VCaP (cell line): ENCODE measurements around the gene PPFIBP1.

Source experiments
- H3K27ac ChIP-seq: fragments of 450-650 bp; 2 replicates; pipeline ENCODE4 v1.5.1; 2017
- TF ChIP-seq, protein P1 (sequence below): fragments of 450-650 bp; conservative IDR thresholded peaks from 2 replicates; pipeline ENCODE4 v1.5.1; 2017; ENCODE audit warnings: mild to moderate bottlenecking, moderate library complexity

Gene PPFIBP1

DNA sequence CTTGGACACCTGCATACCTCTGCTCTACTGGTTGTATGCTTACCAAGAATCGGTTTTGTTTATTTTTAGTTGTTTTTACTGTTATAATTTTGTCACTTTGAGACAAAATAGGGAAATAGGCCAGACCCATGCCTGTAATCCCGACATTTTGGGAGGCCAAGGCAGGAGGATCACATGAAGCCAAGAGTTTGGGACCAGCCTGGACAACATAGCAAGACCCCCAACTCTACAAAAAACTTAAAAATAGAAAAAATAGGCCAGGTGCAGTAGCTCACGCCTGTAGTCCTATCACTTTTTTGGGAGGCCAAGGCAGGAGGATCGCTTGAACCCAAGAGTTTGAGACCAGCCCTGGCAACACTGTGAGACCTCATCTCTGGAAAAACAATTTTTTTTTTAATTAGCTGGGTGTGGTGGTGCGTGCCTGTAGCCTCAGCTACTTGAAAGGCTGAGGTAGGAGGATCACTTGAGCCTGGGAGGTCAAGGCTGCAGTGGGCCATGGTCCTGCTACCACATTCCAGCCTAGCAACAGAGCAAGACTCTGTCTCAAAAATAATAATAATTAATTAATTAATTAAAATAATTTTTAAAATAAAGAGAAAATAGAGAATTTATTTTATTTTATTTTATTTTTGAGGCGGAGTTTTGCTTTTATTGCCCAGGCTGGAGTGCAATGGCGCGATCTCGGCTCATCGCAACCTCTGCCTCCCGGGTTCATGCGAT, 185.4 kb downstream of the PPFIBP1 start:
- peak overlapping the region; percentile 94 for H3K27ac ChIP-seq
- TF ChIP-seq, protein P1, sequence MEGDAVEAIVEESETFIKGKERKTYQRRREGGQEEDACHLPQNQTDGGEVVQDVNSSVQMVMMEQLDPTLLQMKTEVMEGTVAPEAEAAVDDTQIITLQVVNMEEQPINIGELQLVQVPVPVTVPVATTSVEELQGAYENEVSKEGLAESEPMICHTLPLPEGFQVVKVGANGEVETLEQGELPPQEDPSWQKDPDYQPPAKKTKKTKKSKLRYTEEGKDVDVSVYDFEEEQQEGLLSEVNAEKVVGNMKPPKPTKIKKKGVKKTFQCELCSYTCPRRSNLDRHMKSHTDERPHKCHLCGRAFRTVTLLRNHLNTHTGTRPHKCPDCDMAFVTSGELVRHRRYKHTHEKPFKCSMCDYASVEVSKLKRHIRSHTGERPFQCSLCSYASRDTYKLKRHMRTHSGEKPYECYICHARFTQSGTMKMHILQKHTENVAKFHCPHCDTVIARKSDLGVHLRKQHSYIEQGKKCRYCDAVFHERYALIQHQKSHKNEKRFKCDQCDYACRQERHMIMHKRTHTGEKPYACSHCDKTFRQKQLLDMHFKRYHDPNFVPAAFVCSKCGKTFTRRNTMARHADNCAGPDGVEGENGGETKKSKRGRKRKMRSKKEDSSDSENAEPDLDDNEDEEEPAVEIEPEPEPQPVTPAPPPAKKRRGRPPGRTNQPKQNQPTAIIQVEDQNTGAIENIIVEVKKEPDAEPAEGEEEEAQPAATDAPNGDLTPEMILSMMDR: no peak

DNA sequence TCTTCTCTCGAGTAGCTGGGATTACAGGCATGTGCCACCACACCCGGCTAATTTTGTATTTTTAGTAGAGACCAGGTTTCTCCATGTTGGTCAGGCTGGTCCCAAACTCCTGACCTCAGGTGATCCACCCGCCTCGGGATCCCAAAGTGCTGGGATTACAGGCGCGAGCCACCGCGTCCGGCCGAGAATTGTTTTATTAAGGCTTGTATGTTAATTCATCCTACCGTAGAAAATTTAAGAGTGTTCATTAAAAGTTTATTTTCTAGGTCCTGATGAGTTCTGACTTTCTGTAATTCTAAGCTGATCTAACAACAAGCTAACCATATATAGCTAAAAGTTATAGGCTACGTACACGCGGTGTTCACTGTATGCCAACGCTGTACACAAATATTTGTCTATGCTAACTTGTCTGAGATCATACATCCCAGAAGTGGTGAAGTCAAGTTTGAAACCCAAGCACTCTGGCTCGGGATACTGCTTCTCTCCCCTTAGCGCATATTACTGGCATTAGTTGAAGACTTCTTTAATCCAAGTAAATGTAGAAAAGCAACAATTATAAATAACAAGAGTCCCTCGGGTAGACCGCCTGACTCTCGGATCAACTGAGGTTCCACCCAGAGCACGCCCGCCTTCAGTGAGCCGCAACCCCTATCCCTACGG, 186.1 kb downstream of the PPFIBP1 start:
- H3K27ac ChIP-seq: peak overlapping the region; percentile 94
- TF ChIP-seq, protein P1: no peak

DNA sequence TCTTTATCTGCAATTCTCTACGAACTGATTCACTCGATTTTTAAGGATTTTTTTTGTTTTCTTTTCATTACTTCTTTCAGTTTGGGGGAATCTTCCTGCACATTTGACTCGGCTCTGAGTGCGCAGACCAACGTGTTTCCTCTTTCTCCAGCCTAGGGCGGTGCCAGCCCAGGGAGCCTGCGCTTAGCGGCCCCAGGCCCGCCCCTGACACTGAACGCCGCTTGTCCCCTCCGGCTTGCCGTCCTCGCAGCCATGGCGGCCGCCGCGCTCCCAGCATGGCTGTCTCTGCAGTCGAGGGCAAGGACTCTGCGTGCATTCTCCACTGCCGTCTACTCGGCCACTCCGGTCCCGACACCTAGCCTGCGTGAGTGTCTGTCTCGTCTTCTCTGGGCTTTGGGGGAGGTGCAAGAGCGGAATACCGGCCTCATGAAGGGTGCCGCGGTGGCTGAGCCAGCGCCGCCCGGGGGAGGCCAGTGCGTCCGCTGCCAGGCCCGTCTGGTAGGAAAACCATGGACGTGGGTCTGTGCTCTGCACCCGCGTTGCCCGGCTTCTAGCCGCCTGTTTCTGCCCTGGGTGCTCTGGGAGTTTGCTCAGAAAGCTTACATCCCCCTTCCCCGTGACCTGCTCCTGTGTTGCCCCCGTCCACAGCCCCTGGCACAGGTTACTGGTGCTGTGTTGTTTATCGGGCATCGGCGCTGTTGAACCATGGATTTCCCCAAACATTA, 186.7 kb downstream of the PPFIBP1 start, which contains the start of gene MRPS35:
Gene MRPS35 (plus strand): TSS at position 241 of the 725 bp plus-strand sequence. CDS start 12 bp downstream, at position 253.
- TF ChIP-seq, protein P1: 0 out of 2 replicates have a peak, but pooled peaks have one; percentile 5
- H3K27ac ChIP-seq: peak within 1 kb of the TSS; percentile 94

DNA sequence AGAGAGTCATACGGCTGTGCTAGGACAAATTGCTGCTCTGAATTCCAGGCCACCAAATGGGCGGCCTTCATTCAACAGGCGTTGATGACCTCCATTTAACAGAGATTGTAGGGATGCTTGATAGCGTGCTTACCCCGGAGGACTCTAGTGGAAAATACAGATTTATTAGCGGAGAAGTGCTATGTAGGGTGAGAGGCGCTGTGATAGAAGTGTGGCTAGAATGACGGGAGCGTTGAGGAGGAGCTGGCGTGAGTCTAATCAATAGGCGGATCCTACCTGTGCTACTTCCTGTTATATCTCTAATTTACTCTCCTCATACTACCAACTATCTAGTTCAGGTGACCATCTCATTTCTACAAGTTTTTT, 187.3 kb downstream of the PPFIBP1 start:
- H3K27ac ChIP-seq: peak overlapping the region; percentile 94
- TF ChIP-seq, protein P1: no peak

DNA sequence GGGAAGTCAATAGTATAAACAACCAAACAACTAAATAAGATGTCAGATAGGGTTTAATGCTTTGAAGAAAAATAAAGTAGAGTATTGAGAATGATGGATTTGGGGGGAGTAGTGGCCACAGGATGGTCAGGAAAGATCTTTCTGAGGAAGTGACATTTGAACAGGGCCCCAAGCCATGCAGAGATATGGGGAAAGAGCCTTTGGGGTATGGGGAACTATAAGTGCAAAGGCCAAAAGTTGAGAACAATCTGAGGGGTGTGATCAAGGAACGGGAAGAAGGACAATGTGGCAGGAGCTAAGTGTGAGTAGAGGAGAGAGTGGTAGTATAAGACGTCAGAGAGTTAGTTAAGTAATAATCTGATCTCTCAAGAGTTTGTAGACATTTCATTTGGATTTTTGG, 188.0 kb downstream of the PPFIBP1 start:
- peak overlapping the region; percentile 94 for H3K27ac ChIP-seq
- TF ChIP-seq, protein P1: no peak

DNA sequence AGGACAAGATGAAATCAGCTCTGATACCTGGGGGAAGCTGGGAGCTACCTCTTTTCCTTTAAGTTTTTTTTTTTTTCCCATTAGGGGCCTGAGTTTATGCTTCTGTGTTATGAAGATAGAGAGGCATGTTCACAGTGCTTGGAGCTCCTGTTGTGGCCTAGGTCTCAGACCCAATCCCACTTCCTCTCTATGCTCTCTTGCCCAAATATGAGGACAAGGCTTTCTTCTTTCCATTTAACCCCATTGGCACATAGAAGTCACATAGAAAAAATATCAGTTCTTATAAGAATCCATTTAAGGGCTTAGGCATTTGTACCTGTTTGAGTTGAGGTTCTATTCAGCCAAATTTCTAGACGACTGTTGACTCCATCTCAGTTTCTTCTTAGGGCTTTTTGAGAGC, 199.2 kb downstream of the PPFIBP1 start:
- H3K27ac ChIP-seq: no peak overlapping the region
- TF ChIP-seq, protein P1: no peak

DNA sequence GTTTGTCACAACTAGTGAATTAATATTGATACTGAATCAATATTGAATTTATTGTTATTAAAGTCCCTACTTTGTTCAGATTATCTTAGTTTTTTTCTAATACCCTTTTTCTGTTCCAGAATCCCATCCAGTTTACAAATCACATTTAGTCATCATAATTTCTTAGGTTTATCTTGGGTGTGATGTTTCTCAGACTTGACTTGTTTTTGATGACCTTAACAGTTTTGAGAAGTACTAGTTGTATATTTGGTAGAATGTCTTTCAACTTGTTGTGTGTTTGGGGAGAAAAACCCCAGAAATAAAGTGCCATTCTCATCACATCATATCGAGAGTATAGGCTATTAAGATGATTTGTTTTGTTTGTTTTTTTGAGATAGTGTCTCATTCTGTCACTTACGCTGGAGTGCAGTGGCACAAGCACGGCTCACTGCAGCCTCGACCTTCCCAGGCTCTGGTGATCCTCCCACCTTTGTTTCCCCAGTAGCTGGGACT, 206.1 kb downstream of the PPFIBP1 start:
- TF ChIP-seq, protein P1: no peak
- no peak overlapping the region for H3K27ac ChIP-seq
